PFSK-1 (cell line): Measurements from ENCODE around the gene P2RY6.

Source experiments
- FOXP2 ChIP-seq: optimal IDR thresholded peaks from 2 replicates; pipeline ENCODE3; 2011; ENCODE audit warnings: borderline replicate concordance, control low read depth, inconsistent platforms; ENCODE audit not compliant: insufficient read depth; ENCODE audit errors: extremely low read length, extremely low read depth
- POLR2AphosphoS5 ChIP-seq: IDR thresholded peaks from 2 replicates; pipeline ENCODE4 v1.6.1; 2012; ENCODE audit warnings: low read depth, mild to moderate bottlenecking, control low read depth, low read length, moderate library complexity
- REST ChIP-seq, 2 experiments: IDR thresholded peaks; 2 replicates each; pipeline versions ENCODE4 v1.6.1 to v1.8.0; 2011 to 2012; ENCODE audit warnings: low read depth in 2 of 2, low read length in 2 of 2, control low read depth in 1 of 2, inconsistent platforms in 1 of 2, mild to moderate bottlenecking in 1 of 2, moderate library complexity in 1 of 2; ENCODE audit not compliant: insufficient read depth in 1 of 2
- SIN3A ChIP-seq: IDR thresholded peaks from 2 replicates; pipeline ENCODE4 v1.6.1; 2012; ENCODE audit warnings: mild to moderate bottlenecking, low read length, moderate library complexity, borderline replicate concordance; ENCODE audit not compliant: insufficient read depth
- TAF1 ChIP-seq: IDR thresholded peaks from 2 replicates; pipeline ENCODE4 v1.6.1; 2012; ENCODE audit warnings: low read length, control low read depth, borderline replicate concordance; ENCODE audit not compliant: insufficient read depth

The P2RY6 gene

DNA sequence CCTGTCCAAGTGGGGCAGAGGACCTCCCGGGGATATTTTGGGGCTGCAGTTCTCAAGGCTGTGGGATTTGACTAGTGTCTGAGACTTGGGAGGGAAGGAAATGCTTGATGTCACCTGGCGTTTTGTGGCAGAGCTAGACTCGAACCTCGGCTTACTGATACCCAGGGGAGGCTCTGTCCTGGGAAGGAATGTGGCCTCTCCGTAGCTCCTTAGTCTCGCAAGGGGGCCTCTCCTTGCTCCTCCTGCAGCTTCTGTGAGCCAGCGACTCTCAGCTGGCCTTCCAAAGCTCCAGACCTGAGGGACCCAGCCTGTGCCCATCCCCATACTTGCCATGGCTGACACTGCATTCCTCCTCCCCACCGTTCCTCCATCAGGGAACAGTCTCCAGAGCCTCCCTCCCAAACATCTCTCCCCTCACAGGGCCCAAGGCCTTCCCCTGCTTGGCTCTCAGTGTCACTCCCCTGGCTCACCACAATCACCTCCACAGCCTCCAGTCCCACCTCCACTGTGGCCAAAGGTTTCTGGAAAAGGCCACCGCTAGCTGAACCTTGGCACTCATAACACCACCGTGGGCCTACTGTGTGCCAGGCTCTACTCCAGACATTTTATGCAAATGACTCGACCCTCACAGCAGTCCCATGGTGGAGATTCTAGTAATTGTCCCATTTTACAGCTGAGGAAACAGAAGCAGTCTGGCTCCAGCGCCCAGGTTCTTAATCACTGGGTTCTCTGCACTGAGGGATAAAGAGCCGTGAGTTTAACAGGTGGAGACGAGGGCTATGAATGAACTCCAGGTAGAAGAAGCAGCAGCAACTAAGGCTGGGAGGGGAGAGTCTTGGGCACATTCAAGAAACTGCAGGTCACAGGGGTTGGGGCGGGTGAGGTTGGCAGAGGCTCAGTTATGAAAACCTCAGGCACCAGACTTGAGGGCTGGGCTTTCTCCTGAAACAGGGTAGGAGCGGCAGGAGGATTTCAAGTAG lies 42.0 kb upstream of the P2RY6 start:
- no peak for TF ChIP-seq REST (IDR thresholded peaks at IDR 0.05; ENCODE audit: insufficient read depth in 1 of 2, low read depth in 2 of 2, low read length in 2 of 2)
- no peak for TF ChIP-seq SIN3A
- TF ChIP-seq TAF1 = no peak
- no peak for TF ChIP-seq POLR2AphosphoS5
- TF ChIP-seq FOXP2 = no peak

DNA sequence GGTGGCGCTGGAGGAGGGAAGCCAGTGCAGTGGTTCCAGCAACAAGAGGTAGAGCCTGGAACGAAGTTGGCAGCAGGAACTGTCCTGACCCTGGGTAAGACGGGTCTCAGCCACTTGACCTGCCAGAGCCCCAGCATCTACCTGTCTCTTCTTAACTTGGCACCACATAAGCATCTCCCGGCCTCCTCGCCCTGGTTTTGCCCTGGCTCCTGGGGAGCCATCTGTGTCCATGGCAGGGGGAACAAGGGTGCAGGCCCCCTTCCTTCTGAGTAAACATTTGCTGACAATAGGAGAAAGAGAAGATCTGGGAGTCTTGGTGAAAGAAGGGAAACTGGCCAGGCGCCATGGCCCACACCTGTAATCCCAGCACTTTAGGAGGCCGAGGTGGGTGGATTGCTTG lies 41.2 kb upstream of the P2RY6 start:
- TF ChIP-seq FOXP2 = no peak
- TF ChIP-seq POLR2AphosphoS5 = no peak
- no peak for TF ChIP-seq REST (IDR thresholded peaks at IDR 0.05; ENCODE audit: insufficient read depth in 1 of 2, low read depth in 2 of 2, low read length in 2 of 2)
- no peak for TF ChIP-seq TAF1
- no peak for TF ChIP-seq SIN3A

GRCh38 chr11:73233211-73233610 lies 38.9 kb upstream of the P2RY6 start:
- TF ChIP-seq TAF1 (no peak), REST (IDR thresholded peaks at IDR 0.05; ENCODE audit: insufficient read depth in 1 of 2, low read depth in 2 of 2, low read length in 2 of 2) (no peak), POLR2AphosphoS5 (no peak), FOXP2 (no peak), SIN3A (no peak)

DNA sequence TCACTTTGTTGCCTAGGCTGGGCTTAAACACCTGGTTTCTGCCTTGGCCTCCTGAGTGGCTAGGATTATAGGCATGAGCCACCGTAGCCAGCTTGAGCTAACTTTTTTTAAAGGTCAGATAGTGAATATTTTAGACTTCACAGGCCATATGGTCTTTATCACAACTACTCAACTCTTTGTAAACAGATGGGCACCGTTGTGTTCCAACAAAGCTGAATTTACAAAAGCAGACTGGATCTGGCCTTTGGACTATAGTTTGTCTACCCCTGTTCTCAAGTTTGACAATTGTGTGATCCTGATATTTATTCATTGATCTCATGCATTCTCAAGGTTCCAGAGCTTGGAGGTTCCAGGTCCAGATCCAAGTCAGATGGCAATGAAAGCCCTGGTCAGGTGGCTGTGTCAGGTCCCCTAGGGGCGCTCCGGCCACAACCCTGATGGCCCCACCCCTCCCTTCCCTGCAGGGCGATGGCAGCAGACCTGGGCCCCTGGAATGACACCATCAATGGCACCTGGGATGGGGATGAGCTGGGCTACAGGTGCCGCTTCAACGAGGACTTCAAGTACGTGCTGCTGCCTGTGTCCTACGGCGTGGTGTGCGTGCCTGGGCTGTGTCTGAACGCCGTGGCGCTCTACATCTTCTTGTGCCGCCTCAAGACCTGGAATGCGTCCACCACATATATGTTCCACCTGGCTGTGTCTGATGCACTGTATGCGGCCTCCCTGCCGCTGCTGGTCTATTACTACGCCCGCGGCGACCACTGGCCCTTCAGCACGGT lies 38.3 kb upstream of the P2RY6 start:
- TF ChIP-seq POLR2AphosphoS5 (no peak), REST (IDR thresholded peaks at IDR 0.05; ENCODE audit: insufficient read depth in 1 of 2, low read depth in 2 of 2, low read length in 2 of 2) (no peak), TAF1 (no peak), FOXP2 (no peak), SIN3A (no peak)
